Activated B cell treated with CpG ODN at 0.5 μM for 24 hours (primary cell): ENCODE results near the gene IMP3. TPM values are rescaled to one million over a fixed set of nuclear protein-coding genes. Genes with fewer than 3 reads are reported as not detected.

Experiments used
- ATAC-seq: fragments of 200-7000 bp; cut with Tn5 transposase; one replicate; pipeline ENCODE4 v1.10.0; 2021; ENCODE audit warnings: low read depth, mild to moderate bottlenecking, moderate library complexity
- CTCF ChIA-PET: fragments of 350-600 bp; sonication (Branson Sonifier 250); formaldehyde crosslinking; loops from one replicate; lab custom pipeline; 2021; ENCODE audit warnings: antibody characterized with exemption; lab: Charles Lee
- POLR2A ChIA-PET: fragments of 350-600 bp; sonication (Branson Sonifier 250); formaldehyde crosslinking; loops from one replicate; lab custom pipeline; 2021; ENCODE audit warnings: antibody characterized with exemption; lab: Charles Lee
- DNase-seq: peaks from one replicate; pipeline ENCODE4 v3.0.0; 2022
- H3K27ac Mint-ChIP-seq: one replicate; pipeline ENCODE4 v1.8.0; 2020; ENCODE audit warnings: mixed read lengths
- H3K27me3 Mint-ChIP-seq: one replicate; pipeline ENCODE4 v1.8.0; 2021; ENCODE audit warnings: mixed read lengths
- H3K36me3 Mint-ChIP-seq: one replicate; pipeline ENCODE4 v1.8.0; 2021; ENCODE audit warnings: low read depth, mixed read lengths
- H3K4me1 Mint-ChIP-seq: one replicate; pipeline ENCODE4 v1.8.0; 2021; ENCODE audit warnings: mixed read lengths
- H3K4me3 Mint-ChIP-seq: one replicate; pipeline ENCODE4 v1.8.0; 2020; ENCODE audit warnings: mild to moderate bottlenecking, mixed read lengths
- H3K9me3 Mint-ChIP-seq: one replicate; pipeline ENCODE4 v1.8.0; 2020; ENCODE audit warnings: mixed read lengths
- CTCF ChIP-seq: fragments of 200-600 bp; IDR thresholded peaks from one replicate; pipeline ENCODE4 v1.8.0; 2022; ENCODE audit warnings: antibody characterized with exemption, mild to moderate bottlenecking
- intact Hi-C: fragments of 100-400 bp; cut with micrococcal nuclease; formaldehyde crosslinking; loops from one replicate; pipeline ENCODE4 v1.15.1; 2024
- total RNA-seq: library from RNA; stranded (reverse); gene quantifications from 2 replicates; pipeline ENCODE4 v1.2.3, GENCODE V29; 2022

The IMP3 gene
- total RNA-seq, 1 donor from 2014 or later = 65.6 TPM

GRCh38 chr15:75597667-75598341 lies 42.2 kb downstream of the IMP3 start:
- H3K9me3 Mint-ChIP-seq = no peaks in the 10 kb centered on the region
- ChIA-PET CTCF (no interaction called here), POLR2A (interaction anchor here (0.7 to 1.3 kb wide), 2 partner anchors 28 to 50 kb away, joined by 3 to 14 read pairs; partner anchors contain the start of gene SNX33)
- no peaks in the 10 kb centered on the region for H3K27me3 Mint-ChIP-seq
- intact Hi-C loops = no loop called here
- H3K4me3 Mint-ChIP-seq = no peak overlapping the region
- no peak overlapping the region for H3K27ac Mint-ChIP-seq
- ATAC-seq (no peak), DNase-seq (no peak)
- no peaks in the 10 kb centered on the region for H3K4me1 Mint-ChIP-seq
- peaks cover 66% of the 10 kb centered on the region for H3K36me3 Mint-ChIP-seq
- TF ChIP-seq CTCF = no peak

DNA sequence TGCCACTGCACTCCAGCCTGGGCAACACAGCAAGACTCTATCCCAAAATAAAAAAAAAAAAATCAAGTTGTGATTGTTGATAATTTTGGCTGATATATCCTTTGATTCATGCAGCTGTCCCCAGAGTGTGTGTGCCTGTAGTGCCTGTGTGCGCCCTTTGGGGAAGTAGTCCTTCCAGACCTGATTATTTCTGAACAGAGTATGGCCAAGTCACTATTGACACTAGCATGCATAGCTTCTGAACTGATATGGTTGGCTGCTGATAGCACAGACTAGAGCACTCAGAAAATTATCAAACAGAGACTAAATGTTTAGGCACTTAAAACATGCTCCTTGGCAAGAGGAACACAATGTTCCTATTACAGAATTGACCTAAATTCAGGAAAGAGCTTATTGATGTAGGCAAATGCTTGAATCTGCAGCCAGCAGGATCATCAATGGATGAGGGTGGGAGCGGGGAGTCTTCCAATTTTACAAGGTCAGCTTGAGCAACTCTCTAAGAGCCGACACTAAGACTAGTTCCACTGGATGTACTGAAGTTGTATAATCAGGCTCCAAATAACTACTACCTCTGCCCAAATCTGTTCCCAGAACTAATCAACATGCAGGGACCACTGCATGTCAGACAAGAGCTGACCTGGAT lies 43.2 kb downstream of the IMP3 start:
- Mint-ChIP-seq H3K36me3 (peaks cover 72% of the 10 kb centered on the region), H3K27ac (no peak overlapping the region), H3K4me3 (no peak overlapping the region), H3K9me3 (no peaks in the 10 kb centered on the region), H3K27me3 (no peaks in the 10 kb centered on the region), H3K4me1 (no peaks in the 10 kb centered on the region)
- TF ChIP-seq CTCF = no peak
- ChIA-PET CTCF (no interaction called here), POLR2A (no interaction called here)
- intact Hi-C loops = no loop called here
- no peak for ATAC-seq
- DNase-seq = no peak

DNA sequence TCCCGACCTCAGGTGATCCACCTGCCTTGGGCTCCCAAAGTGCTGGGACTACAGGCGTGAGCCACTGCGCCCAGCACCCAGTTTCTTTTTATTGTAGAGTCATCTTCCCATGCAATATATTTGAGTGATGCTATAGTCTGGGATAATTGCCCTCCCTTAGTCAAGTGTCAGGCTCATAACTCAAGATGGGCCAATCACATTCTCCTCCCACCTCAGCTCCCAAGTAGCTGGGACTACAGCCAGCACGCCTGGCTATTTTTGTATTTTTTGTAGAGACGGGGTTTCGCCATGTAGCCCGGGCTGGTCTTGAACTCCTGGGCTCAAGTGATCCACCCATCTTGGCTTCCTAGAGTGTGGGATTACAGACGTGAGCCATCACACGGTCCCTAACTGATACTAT lies 45.7 kb downstream of the IMP3 start:
- Mint-ChIP-seq H3K27ac (no peak overlapping the region), H3K4me3 (no peak overlapping the region), H3K27me3 (no peaks in the 10 kb centered on the region), H3K36me3 (peaks cover 52% of the 10 kb centered on the region), H3K4me1 (no peaks in the 10 kb centered on the region), H3K9me3 (no peaks in the 10 kb centered on the region)
- no peak for DNase-seq
- intact Hi-C loops = no loop called here
- no peak for ATAC-seq
- no peak for TF ChIP-seq CTCF
- ChIA-PET CTCF (no interaction called here), POLR2A (no interaction called here)

DNA sequence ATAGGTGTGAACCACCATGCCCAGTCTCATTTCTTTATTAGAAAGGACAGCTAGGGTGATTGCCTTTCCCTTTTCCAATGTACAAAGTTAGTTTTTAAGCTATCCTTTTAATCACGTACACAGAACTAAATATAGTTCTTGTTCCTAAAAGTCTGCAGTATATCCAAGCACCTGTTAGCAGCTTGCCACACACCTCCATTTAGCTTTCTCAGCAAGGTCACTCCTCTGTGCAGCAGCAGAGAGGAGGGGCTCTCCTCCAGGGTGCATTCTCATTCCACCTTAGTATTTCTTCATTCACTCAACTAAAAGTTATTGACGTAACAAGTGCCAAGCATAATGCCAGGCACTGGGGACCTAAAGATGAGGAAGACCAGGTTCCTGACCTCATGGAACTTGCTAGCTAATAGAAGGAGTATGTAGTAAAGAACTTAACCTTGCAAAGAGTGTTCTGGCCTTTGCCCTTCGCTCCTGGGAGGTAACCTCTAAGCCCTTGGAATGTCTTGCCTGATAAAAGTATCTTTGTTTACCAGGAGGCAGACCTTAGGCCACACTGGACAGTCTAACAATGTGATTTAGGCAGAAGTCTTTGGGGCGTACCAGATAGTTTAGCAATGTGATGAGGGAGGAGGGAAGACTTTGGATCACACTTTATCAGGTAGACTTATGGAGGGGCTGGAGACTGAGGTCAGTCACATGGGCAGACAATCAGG lies 48.2 kb downstream of the IMP3 start:
- ATAC-seq (no peak), DNase-seq (no peak)
- Mint-ChIP-seq H3K9me3 (no peaks in the 10 kb centered on the region), H3K36me3 (peaks cover 38% of the 10 kb centered on the region), H3K4me3 (no peak overlapping the region), H3K27me3 (no peaks in the 10 kb centered on the region), H3K27ac (no peak overlapping the region), H3K4me1 (no peaks in the 10 kb centered on the region)
- ChIA-PET CTCF (no interaction called here), POLR2A (interaction anchor here (0.5 kb wide), 1 partner anchor 33 kb away, joined by 3 read pairs; no protein-coding TSS in a partner anchor)
- no peak for TF ChIP-seq CTCF
- intact Hi-C loops = no loop called here

- Mint-ChIP-seq H3K9me3 (no peaks in the 10 kb centered on the region), H3K4me3 (no peak overlapping the region), H3K4me1 (no peaks in the 10 kb centered on the region), H3K27me3 (no peaks in the 10 kb centered on the region), H3K27ac (no peak overlapping the region), H3K36me3 (peaks cover 23% of the 10 kb centered on the region)
- intact Hi-C loops = no loop called here
- ChIA-PET POLR2A (no interaction called here), CTCF (no interaction called here)
- ATAC-seq (no peak), DNase-seq (no peak)
- TF ChIP-seq CTCF = no peak
Observed at GRCh38 chr15:75590239-75590638, 49.8 kb downstream of the IMP3 start.
